Urothelium cell line (cell line): ENCODE measurements around the gene BAK1.
"Not testable (repeated sequence)": the region's sequence is repeated elsewhere in the genome, so short reads cannot be mapped to it uniquely, and the experiment has no call there.

Experiments
- DNase-seq: peaks from one replicate; pipeline ENCODE4 v3.0.0; 2011; ENCODE audit warnings: low spot score, mixed read lengths
- FAIRE-seq: peaks from 2 replicates; lab custom pipeline; 2011; peaks lifted over from hg19 to GRCh38; lab: Jason Lieb, UNC

The BAK1 gene

GRCh38 chr6:33609019-33609418 lies 28.9 kb upstream of the BAK1 start:
- FAIRE-seq (no peak), DNase-seq (no peak)

GRCh38 chr6:33607784-33608161 lies 27.7 kb upstream of the BAK1 start:
- FAIRE-seq (no peak), DNase-seq (no peak)

GRCh38 chr6:33607126-33607783 lies 27.2 kb upstream of the BAK1 start:
- DNase-seq (no peak), FAIRE-seq (no peak)

GRCh38 chr6:33606642-33607041 lies 26.6 kb upstream of the BAK1 start:
- DNase-seq: no peak
- FAIRE-seq: no peak

GRCh38 chr6:33604941-33605854 lies 25.1 kb upstream of the BAK1 start:
- FAIRE-seq: no peak
- DNase-seq: no peak

GRCh38 chr6:33602180-33602579 lies 22.1 kb upstream of the BAK1 start:
- FAIRE-seq (no peak), DNase-seq (no peak)

- FAIRE-seq: no peak
Observed at GRCh38 chr6:33600761-33601160, 20.7 kb upstream of the BAK1 start.

GRCh38 chr6:33599413-33599938 lies 19.4 kb upstream of the BAK1 start:
- FAIRE-seq: no peak
- DNase-seq: no peak

More at GRCh38 chr6:33600761-33601160, 20.7 kb upstream of the BAK1 start:
- DNase-seq: no peak

GRCh38 chr6:33597551-33598322 lies 17.7 kb upstream of the BAK1 start:
- FAIRE-seq: no peak
- no peak for DNase-seq

- FAIRE-seq, DNase-seq: not testable (repeated sequence)
Observed at GRCh38 chr6:33596894-33597293, 16.8 kb upstream of the BAK1 start.

GRCh38 chr6:33595001-33595846 lies 15.1 kb upstream of the BAK1 start:
- FAIRE-seq: no peak
- no peak for DNase-seq

- FAIRE-seq (no peak), DNase-seq (no peak)
Observed at GRCh38 chr6:33593414-33593727, 13.3 kb upstream of the BAK1 start.

GRCh38 chr6:33592595-33593413 lies 12.7 kb upstream of the BAK1 start:
- FAIRE-seq (no peak), DNase-seq (no peak)

- no peak for DNase-seq
- no peak for FAIRE-seq
Observed at GRCh38 chr6:33592280-33592594, 12.2 kb upstream of the BAK1 start.

- FAIRE-seq: no peak
- DNase-seq: no peak
Observed at GRCh38 chr6:33591424-33592032, 11.5 kb upstream of the BAK1 start.

- FAIRE-seq (no peak), DNase-seq (no peak)
Observed at GRCh38 chr6:33590531-33591198, 10.6 kb upstream of the BAK1 start.

GRCh38 chr6:33589731-33590530 lies 9.9 kb upstream of the BAK1 start:
- DNase-seq (peak; percentile 85), FAIRE-seq (no peak)

GRCh38 chr6:33589392-33589730 lies 9.3 kb upstream of the BAK1 start:
- no peak for FAIRE-seq
- no peak for DNase-seq
